GM21515 (cell line): Measurements from ENCODE around the gene ZCCHC2.

Experiments
- ATAC-seq: cut with Tn5 transposase; IDR thresholded peaks from one replicate; pipeline ENCODE4 v1.9.1; 2021; ENCODE audit not compliant: unreplicated experiment

Gene ZCCHC2

GRCh38 chr18:62537042-62537894 lies 14.4 kb downstream of the ZCCHC2 start:
- no peak for ATAC-seq

DNA sequence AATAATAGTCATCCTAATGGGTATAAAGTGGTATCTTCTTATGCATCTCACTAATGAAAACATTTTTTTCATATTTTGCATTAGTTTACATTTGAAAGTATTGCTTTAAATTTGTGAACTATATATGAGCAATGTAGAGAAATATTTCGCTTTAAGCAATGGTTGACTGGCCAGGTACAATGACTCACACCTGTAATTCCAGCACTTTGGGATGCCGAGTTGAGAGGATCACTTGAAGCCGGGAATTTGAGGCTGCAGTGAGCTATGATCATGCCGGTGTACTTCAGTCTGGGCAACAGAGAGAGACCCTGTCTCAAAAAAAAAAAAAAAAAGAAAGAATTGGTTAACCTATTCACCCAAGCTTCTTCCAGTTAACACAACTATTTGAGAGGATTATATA lies 15.1 kb downstream of the ZCCHC2 start:
- ATAC-seq = no peak

DNA sequence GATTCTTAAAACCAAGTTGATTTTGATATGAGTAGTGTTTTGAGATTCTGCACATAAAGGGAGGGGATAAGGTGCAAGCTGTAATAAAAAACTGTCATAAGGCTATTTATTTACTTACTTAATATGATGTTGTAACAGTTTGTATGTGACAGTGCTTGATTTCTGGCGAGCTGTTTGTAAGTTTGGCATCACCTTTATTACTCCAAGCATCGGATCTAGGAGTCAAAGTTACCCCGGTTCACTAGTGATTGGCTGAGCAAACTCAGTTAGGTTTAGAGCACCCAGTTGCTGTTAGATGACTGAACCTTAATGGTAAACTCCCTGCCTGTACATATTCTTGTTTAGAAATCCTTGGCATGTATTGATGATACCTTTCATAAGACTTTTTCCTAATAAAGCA lies 16.1 kb downstream of the ZCCHC2 start:
- no peak for ATAC-seq

DNA sequence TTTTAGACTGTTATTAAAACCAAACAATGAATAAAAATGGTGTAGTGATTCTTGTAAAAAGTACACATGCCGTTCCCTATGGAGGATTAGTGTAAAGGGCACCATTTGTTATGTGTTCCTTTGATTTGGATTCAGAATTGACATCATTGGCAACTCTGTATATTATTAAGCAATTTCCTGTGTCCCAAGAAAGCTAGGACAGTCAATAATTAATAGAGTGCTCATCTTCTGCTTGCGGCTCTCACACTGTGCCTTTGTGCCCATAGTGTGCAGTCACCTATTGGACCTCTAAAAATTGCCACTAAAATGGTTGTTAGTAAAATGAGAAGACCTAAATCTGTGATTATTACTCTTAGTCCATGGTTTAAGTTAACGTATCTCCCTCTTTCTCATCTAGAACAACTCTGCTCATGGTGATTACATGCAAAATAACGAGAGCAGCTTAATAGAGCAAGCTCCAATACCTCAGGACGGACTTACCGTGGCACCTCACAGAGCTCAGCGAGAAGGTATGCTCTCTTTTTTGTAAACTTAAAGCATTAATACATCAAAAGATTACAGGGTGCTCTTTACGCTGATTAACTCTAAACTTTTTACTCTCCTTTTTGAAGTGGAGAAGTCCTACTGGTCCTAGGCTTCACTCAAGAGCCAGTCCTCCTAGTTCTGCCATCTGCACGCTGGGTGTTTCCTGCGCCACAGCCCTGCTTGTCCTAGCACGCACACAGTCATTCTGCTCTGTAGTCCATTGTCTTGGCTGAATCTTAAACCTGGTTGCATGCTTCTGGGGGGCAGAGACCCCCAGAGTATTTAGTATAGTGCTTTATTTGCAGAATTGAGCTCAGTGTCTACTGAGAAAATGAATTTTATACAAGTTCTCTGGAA lies 16.7 kb downstream of the ZCCHC2 start:
- no peak for ATAC-seq

DNA sequence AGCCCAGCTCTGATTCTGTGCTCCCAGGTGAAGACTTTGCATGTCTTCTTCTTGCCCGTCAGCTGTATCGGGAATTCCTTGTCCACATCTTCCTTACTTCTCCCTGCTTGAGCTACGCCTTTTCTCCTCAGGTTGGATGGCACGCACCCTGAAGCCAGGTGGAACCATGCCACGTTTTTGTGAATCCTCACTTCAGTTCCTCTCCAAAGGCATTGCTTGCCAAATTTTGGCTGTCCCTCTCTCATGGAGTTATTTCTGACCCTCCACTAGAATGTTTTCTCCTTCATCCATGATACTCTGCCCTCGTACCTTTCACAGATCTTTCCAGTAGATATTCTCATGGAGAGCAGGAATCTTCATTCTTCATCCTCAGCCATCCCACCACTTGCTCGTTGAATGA lies 20.2 kb downstream of the ZCCHC2 start:
- no peak for ATAC-seq

GRCh38 chr18:62545098-62545497 lies 22.3 kb downstream of the ZCCHC2 start:
- no peak for ATAC-seq

DNA sequence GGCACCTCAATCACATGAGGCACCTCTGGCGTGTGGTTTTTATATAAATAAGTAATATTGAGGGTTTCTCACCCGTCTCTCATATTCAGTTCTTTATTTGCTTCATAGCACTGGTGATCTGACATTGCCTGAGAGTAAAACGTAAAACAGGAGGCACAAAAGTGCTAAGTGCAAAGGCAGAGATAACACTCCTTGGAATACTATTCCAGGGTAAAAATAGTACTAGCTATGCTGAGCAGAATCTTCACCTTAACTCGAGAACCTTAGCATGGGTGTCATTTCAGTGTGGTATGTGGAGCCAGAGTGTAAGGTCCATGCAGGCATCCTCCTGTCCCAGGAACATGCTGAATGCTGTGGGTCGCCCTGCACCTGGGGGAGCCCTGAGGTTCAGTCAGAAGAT lies 26.9 kb downstream of the ZCCHC2 start:
- no peak for ATAC-seq

DNA sequence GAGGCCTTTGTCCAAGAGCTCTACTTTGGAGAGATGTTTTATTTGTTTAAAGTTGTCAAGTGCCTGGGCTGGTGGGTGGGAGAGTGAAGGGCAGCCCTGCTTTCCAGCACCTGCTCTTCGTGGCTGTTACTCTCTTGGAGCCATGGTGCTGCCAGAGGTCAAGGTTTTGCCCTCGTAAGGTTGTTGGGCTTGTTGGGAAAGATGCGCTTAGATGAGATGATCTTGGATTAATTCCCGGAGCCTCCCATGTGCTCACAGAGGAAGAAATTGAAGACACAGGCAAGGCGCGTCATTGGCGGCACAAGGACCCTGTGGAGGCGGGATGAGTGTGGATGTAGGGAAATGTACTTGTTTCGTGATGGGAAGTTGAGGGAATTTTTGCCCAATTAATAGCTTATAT lies 27.9 kb downstream of the ZCCHC2 start:
- no peak for ATAC-seq

- no peak for ATAC-seq
Observed at GRCh38 chr18:62551972-62552513, 29.2 kb downstream of the ZCCHC2 start.

- ATAC-seq = no peak
Observed at GRCh38 chr18:62554061-62554815, 31.4 kb downstream of the ZCCHC2 start.

- ATAC-seq = no peak
Observed at GRCh38 chr18:62555135-62555534, 32.3 kb downstream of the ZCCHC2 start.

GRCh38 chr18:62556397-62556796 lies 33.6 kb downstream of the ZCCHC2 start:
- no peak for ATAC-seq

- ATAC-seq = no peak
Observed at GRCh38 chr18:62558015-62558663, 35.3 kb downstream of the ZCCHC2 start.

DNA sequence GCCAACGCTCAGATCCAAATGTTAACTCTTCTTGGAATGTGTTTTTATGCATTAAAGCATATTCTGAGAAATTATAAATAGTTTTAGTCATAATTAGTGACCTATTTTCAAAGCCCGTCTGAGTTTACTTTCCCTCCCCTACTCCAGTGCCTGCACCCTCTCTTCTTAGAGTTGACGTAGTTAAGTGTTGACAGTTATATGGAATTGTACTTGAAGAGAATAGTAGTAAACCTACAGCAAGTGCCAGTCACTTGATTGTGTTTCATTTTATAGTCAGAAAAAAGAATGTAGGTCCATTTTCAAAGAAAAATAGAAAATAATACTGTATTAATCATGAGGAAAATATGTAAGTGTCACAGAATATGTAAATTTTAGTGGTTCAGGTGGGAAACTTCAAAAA lies 41.2 kb downstream of the ZCCHC2 start:
- ATAC-seq = no peak

DNA sequence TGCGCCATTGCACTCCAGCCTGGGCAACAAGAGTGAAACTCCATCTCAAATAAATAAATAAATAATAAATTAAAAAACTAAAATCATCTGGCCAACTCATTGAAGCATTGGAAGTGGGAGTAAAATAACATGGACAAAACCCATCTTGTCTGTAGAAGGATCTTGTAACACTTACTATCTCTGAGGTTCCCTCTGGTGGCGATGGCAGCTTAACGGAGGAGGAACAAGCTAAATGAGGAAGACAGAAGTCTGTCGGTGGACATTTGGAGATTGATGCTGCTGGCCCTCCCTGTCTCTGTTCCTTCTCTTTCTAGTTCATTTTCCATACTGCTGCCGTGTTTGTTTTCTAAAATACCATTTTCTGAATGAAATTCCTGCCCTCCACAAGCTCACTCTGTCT lies 43.4 kb downstream of the ZCCHC2 start:
- no peak for ATAC-seq

DNA sequence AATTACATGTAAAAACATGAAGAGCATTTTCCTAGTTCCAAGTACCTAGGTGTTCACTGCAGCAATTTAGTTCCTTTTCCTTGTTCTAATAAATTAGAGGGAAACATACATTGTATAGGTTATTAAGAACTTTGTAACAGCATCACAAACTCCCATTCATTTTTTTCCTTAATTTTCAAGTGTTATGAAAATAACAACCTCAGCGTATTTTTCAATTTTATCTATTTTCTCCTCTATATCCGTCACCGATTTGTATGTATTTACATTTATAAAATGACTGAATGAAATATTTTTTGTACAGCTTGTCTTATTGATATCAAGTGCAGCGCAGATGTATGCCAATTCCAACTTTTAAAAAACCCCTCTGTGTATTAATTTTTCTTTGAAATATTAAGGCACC lies 44.0 kb downstream of the ZCCHC2 start:
- ATAC-seq = no peak

- no peak for ATAC-seq
Observed at GRCh38 chr18:62569081-62569655, 46.3 kb downstream of the ZCCHC2 start.

- no peak for ATAC-seq
Observed at GRCh38 chr18:62571037-62571436, 48.2 kb downstream of the ZCCHC2 start.

DNA sequence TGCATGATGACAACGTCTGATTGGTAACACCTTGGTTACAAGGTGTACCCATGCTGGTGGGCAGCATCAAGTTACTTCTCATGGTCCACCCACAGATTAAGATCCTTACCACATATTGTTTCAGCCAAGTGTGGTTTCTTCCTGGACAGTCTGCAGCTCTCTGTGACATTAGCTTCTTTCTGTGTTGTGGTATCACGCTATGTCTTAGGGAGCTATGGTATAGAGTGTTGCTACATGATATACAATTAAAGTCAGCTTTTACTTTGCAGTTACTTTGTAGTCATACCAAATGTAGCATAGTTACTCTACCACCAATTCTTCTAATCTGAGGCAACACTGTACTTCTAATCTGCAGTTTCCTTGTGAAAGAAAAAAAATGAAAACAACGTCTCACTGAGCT lies 48.8 kb downstream of the ZCCHC2 start:
- ATAC-seq = no peak

- ATAC-seq = no peak
Observed at GRCh38 chr18:62572456-62572855, 49.6 kb downstream of the ZCCHC2 start.
